Smooth muscle cell (in vitro differentiated cells): ENCODE data around the gene ACAP2. TPM values are rescaled to one million over a fixed set of nuclear protein-coding genes. Genes with fewer than 3 reads are reported as not detected.

Experiments used
- DNase-seq: peaks from one replicate; lab custom pipeline; 2025; ENCODE audit not compliant: unreplicated experiment; lab: John Stamatoyannopoulos, UW
- H2AFZ ChIP-seq: fragments of 200-600 bp; sonication (generic); 2 replicates; pipeline ENCODE4 v1.6.0; 2016; ENCODE audit warnings: antibody characterized with exemption, low read depth, mild to moderate bottlenecking
- H3F3A ChIP-seq: fragments of 200-600 bp; sonication (generic); 2 replicates; pipeline ENCODE4 v1.6.0; 2017; ENCODE audit warnings: antibody characterized with exemption, low read depth
- H3K27ac ChIP-seq: fragments of 200-600 bp; sonication (generic); 2 replicates; pipeline ENCODE4 v1.5.1; 2016; ENCODE audit warnings: low read depth, mild to moderate bottlenecking
- H3K27me3 ChIP-seq: fragments of 200-600 bp; sonication (generic); 2 replicates; pipeline ENCODE4 v1.6.1; 2016; ENCODE audit warnings: low read depth, mild to moderate bottlenecking
- H3K36me3 ChIP-seq: fragments of 200-600 bp; sonication (generic); 2 replicates; pipeline ENCODE4 v1.5.1; 2016; ENCODE audit warnings: low read depth
- H3K4me1 ChIP-seq: fragments of 200-600 bp; sonication (generic); 2 replicates; pipeline ENCODE4 v1.5.1; 2016; ENCODE audit warnings: low read depth
- H3K4me2 ChIP-seq: fragments of 200-600 bp; sonication (generic); 2 replicates; pipeline ENCODE4 v1.6.0; 2016; ENCODE audit warnings: mild to moderate bottlenecking
- H3K4me3 ChIP-seq: fragments of 200-600 bp; sonication (generic); 2 replicates; pipeline ENCODE4 v1.5.1; 2016; ENCODE audit warnings: mild to moderate bottlenecking
- H3K79me2 ChIP-seq: fragments of 200-600 bp; sonication (generic); 2 replicates; pipeline ENCODE4 v1.6.0; 2016; ENCODE audit warnings: low read depth, mild to moderate bottlenecking
- H3K9ac ChIP-seq: fragments of 200-600 bp; sonication (generic); 2 replicates; pipeline ENCODE4 v1.6.0; 2016; ENCODE audit warnings: low read depth
- H3K9me3 ChIP-seq: fragments of 200-600 bp; sonication (generic); replicated peaks from 2 replicates; pipeline ENCODE4 v1.5.1; 2016; ENCODE audit warnings: low read depth
- H4K20me1 ChIP-seq: fragments of 200-600 bp; sonication (generic); 2 replicates; pipeline ENCODE4 v1.6.0; 2016; ENCODE audit warnings: low read depth
- WGBS: methylation state at CpG from one replicate; pipeline ENCODE4 v1.1.7; 2016; ENCODE audit warnings: low lambda C conversion rate; 5-methylcytosine and 5-hydroxymethylcytosine counted together
- polyA plus RNA-seq: library from polyadenylated mRNA; unstranded; fragments of >200 nt; fragmentation: Nextera tagmentation; extraction: Ambion mirVana; gene quantifications from 2 replicates; pipeline ENCODE4 v1.2.1, GENCODE V29; 2016
- total RNA-seq: library from RNA; depleted of rRNA; stranded (reverse); fragments of >200 nt; gene quantifications from 2 replicates; pipeline ENCODE4 v1.2.3, GENCODE V29; 2014
- TF ChIP-seq, protein P1 (sequence below): fragments of 200-600 bp; sonication (generic); IDR thresholded peaks from 2 replicates; pipeline ENCODE4 v1.5.1; 2017; ENCODE audit warnings: borderline replicate concordance, mild to moderate bottlenecking, antibody characterized with exemption; ENCODE audit not compliant: insufficient read depth, poor library complexity, severe bottlenecking

Gene ACAP2
- total and polyA plus RNA-seq, 2 experiments from 2014 or later, result 19.8 to 41.8 TPM

GRCh38 chr3:195462308-195462610, 19.4 kb upstream of the ACAP2 start:
- H3K4me2 ChIP-seq, result no peak overlapping the region
- no peak overlapping the region for H3K27ac ChIP-seq
- no peak overlapping the region for H3K9ac ChIP-seq
- H3F3A ChIP-seq, result no peaks in the 10 kb centered on the region
- H3K79me2 ChIP-seq, result no peaks in the 10 kb centered on the region
- no peaks in the 10 kb centered on the region for H3K4me1 ChIP-seq
- no peaks in the 10 kb centered on the region for H3K9me3 ChIP-seq
- 86% methylated on average over 3 of the region's 3 CpGs for WGBS
- H3K4me3 ChIP-seq, result no peak overlapping the region
- DNase-seq, result no peak
- H3K27me3 ChIP-seq, result no peaks in the 10 kb centered on the region
- H3K36me3 ChIP-seq, result no peaks in the 10 kb centered on the region
- TF ChIP-seq, protein P1, sequence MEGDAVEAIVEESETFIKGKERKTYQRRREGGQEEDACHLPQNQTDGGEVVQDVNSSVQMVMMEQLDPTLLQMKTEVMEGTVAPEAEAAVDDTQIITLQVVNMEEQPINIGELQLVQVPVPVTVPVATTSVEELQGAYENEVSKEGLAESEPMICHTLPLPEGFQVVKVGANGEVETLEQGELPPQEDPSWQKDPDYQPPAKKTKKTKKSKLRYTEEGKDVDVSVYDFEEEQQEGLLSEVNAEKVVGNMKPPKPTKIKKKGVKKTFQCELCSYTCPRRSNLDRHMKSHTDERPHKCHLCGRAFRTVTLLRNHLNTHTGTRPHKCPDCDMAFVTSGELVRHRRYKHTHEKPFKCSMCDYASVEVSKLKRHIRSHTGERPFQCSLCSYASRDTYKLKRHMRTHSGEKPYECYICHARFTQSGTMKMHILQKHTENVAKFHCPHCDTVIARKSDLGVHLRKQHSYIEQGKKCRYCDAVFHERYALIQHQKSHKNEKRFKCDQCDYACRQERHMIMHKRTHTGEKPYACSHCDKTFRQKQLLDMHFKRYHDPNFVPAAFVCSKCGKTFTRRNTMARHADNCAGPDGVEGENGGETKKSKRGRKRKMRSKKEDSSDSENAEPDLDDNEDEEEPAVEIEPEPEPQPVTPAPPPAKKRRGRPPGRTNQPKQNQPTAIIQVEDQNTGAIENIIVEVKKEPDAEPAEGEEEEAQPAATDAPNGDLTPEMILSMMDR, result no peak
- no peak overlapping the region for H2AFZ ChIP-seq
- no peaks in the 10 kb centered on the region for H4K20me1 ChIP-seq

DNA sequence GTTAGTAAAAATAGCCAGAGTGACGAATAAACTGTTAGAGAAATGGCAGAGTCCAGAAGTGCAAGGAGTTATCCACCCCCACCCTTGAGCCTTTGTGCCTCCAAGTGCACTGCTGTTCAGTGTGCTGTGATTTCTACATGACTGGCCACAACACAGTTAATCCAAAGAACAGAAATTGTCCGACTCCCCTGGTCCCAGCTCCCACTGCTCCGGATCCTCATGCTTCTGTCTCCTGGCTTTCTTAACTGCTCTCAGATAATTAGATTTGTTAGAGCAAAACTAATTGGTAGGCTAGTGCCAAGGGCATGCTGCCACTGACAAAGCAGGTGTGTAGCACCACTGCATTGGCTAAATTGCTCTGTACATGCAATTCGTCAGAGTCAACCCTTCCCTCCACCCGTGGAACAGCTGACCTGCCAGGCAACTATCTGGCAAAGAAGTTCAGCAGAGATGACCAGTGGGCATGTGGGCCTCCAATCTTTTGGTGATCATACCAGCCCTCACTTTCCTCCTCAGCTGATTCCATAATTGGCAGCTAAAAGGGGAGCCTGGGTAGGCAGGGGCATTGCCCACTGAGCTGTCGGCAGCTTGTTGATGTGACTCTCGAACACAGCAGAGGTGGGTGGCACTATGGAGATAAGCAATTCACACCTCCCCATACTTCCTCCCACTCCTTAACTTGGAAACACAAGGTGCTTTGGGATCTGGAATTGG, 18.9 kb upstream of the ACAP2 start:
- WGBS, result 81% methylated on average over 7 of the region's 7 CpGs
- no peaks in the 10 kb centered on the region for H3K27me3 ChIP-seq
- H3K4me2 ChIP-seq, result no peak overlapping the region
- H3K9ac ChIP-seq, result no peak overlapping the region
- H2AFZ ChIP-seq, result no peak overlapping the region
- TF ChIP-seq, protein P1, result no peak
- no peaks in the 10 kb centered on the region for H3K9me3 ChIP-seq
- no peaks in the 10 kb centered on the region for H4K20me1 ChIP-seq
- H3K79me2 ChIP-seq, result no peaks in the 10 kb centered on the region
- no peaks in the 10 kb centered on the region for H3K4me1 ChIP-seq
- no peak overlapping the region for H3K27ac ChIP-seq
- H3K4me3 ChIP-seq, result no peak overlapping the region
- no peak for DNase-seq
- H3F3A ChIP-seq, result no peaks in the 10 kb centered on the region
- no peaks in the 10 kb centered on the region for H3K36me3 ChIP-seq

DNA sequence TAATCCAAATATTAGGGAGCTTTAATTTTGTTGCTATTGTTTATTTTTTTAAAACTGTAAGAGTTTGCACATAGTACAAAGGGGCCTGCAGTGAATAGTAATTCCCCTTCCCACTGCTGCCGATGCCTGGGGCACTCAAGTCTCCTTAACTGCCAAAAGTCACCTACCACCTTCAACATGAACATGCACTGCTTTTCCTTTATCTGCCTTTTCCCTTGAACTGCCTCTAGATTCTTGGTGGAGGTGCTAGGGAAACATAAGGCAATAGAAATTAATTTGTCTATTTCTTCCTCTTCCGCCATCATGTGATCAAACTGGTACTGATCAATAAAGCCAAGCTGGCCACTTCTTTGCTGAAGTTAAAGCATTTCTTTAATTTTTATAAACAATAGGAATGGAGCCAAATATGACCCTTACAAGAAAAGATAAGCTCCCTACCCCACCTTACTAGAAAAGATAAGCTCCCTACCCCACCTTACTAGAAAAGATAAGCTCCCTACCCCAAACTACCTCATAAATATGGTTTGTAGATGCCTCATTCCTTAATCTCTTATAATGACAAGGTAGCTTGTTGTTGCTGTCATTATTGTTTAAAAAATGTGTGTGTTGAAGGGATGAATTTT, 17.4 kb upstream of the ACAP2 start:
- Histone ChIP-seq H4K20me1 (no peaks in the 10 kb centered on the region), H3K4me2 (no peak overlapping the region), H3K79me2 (no peaks in the 10 kb centered on the region), H3F3A (no peaks in the 10 kb centered on the region), H3K4me3 (no peak overlapping the region), H3K36me3 (no peaks in the 10 kb centered on the region), H3K27me3 (no peaks in the 10 kb centered on the region), H3K27ac (no peak overlapping the region), H2AFZ (no peak overlapping the region), H3K9me3 (no peaks in the 10 kb centered on the region), H3K9ac (no peak overlapping the region), H3K4me1 (no peaks in the 10 kb centered on the region)
- DNase-seq, result no peak
- 93% methylated on average over 2 of the region's 2 CpGs for WGBS
- TF ChIP-seq, protein P1, result no peak

DNA sequence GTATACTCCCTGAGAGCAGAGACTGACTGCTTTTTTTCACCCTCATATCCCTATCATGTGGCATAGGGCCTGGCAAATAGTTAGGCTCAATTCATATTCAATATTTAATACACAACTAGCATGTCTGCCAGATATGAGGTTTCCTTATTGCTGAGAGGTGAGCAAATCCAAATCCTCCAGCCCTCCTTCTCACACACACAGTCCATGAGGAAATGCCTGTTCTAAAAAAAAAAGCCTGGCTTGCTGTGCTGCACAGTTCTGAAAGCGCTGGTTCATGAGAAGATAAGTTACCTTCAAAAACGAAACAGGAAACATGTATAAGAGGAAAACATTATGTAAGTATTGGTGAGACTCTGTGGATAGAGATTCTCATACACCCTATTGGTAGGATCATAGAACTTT, 15.5 kb upstream of the ACAP2 start:
- H3K9ac ChIP-seq, result no peak overlapping the region
- no peaks in the 10 kb centered on the region for H3K4me1 ChIP-seq
- H2AFZ ChIP-seq, result no peak overlapping the region
- no peaks in the 10 kb centered on the region for H3K9me3 ChIP-seq
- H3F3A ChIP-seq, result no peaks in the 10 kb centered on the region
- H3K27me3 ChIP-seq, result no peaks in the 10 kb centered on the region
- no peak overlapping the region for H3K27ac ChIP-seq
- no peak overlapping the region for H3K4me2 ChIP-seq
- 86% methylated on average over 2 of the region's 2 CpGs for WGBS
- no peaks in the 10 kb centered on the region for H3K79me2 ChIP-seq
- no peak overlapping the region for H3K4me3 ChIP-seq
- H4K20me1 ChIP-seq, result no peaks in the 10 kb centered on the region
- DNase-seq, result no peak
- TF ChIP-seq, protein P1, result no peak
- H3K36me3 ChIP-seq, result no peaks in the 10 kb centered on the region
